ENCODE data around the gene KCTD13.
"Not testable (repeated sequence)": the region's sequence is repeated elsewhere in the genome, so short reads cannot be mapped to it uniquely, and the experiment has no call there.

Gene KCTD13, protein sequence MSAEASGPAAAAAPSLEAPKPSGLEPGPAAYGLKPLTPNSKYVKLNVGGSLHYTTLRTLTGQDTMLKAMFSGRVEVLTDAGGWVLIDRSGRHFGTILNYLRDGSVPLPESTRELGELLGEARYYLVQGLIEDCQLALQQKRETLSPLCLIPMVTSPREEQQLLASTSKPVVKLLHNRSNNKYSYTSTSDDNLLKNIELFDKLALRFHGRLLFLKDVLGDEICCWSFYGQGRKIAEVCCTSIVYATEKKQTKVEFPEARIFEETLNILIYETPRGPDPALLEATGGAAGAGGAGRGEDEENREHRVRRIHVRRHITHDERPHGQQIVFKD

DNA sequence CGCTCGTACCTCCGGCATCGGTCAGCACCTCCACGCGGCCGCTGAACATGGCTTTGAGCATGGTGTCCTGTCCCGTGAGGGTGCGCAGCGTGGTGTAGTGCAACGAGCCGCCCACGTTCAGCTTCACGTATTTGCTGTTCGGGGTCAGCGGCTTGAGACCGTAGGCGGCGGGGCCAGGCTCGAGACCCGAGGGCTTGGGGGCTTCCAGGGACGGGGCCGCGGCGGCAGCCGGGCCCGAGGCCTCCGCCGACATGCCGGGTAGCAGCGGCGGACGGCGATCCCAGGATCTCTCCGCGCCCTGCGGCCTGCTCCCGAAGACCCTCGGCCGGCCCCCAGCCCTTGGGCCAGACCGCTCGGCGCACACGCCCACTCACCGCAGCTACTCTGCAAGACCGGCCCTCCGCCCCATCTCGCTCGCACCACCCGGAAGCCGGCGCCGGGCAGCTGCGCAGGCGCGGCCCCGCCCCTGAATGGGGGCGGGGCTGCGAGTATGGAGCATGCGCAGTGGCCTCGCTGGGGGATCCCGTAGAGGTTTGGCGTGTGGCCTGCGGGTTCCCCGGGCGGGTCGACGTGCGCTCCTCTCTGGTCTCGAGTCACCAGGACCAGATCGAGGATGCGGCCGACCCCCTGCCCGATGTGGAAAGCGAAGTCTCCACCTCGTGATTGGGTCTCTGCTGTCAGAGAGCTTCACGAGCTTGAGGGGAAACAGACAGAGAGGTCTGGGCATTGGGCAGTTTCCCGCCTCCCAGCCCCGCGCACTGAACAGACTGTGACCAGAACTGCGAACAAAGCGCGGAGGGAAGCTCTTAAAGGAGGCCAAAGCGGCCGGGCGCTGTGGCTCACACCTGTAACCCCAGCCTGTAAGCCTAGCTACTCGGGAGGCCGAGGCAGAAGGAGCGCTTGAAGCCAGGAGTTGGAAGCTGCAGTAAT lies at the start of gene KCTD13:
Gene KCTD13, minus strand, starts transcription at position 446 of the 930 bp plus-strand sequence. Its CDS starts 193 bp downstream, at position 253.
- peak; percentile 91 to 94 for DNase-seq

DNA sequence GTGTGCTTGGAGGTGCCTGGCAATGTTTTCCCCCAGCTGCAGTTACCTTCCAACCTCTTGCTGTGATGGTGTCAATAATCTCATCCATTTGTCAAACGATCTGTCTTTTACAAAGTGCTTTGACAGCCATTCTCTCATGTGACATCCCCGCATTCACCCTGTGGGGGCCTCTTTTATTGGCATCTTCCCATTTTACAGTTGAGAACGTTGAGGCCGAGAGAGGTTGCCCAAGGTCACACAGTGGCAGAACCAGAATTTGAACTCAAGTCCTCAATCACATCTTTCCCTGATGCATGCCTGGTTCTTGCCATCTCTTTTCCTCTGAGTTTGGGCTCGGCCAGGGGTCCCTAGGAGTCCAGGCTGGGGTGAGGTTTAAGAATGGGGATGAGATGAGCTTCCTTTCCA lies 49.1 kb upstream of the KCTD13 start:
- no peak for DNase-seq

DNA sequence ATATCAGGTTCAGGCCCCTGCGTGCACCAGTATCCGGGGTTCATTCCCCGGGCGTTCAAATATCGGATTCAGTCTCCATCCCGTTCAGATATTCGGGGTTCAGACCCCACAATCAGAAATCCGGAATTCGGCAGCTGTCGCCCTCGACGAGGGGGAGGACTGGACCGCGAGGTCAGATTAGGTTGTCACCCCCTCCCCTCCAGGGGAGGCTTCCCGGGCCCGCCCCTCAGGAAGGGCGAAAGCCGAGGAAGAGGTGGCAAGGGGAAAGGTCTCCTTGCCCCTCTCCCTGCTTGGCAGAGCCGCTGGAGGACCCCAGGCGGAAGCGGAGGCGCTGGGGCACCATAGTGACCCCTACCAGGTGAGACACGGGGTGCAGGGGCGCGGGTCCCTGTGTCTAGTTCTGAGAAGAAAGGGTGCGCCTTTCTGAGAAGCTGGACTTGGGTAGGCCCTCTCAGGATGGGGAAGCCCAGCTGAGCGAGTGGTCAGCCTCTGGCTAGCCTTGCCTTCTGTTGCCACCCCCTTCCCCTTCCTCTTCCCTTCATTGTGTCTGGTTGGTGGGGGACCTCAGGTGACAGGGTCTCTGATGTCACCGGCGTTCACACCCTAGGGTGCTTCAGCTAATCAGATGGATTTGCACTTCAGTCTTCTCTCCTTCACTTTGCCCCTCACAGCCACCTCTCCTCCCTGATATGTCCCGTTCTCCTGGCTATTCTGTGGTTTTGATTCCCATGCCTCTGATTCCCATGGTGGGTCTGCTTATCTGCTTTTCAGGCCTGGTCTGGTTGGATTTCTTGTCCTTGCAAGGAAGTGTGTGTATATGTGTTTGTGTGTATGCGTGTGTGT lies 48.5 kb upstream of the KCTD13 start:
- DNase-seq = peak; percentile 33 to 40

DNA sequence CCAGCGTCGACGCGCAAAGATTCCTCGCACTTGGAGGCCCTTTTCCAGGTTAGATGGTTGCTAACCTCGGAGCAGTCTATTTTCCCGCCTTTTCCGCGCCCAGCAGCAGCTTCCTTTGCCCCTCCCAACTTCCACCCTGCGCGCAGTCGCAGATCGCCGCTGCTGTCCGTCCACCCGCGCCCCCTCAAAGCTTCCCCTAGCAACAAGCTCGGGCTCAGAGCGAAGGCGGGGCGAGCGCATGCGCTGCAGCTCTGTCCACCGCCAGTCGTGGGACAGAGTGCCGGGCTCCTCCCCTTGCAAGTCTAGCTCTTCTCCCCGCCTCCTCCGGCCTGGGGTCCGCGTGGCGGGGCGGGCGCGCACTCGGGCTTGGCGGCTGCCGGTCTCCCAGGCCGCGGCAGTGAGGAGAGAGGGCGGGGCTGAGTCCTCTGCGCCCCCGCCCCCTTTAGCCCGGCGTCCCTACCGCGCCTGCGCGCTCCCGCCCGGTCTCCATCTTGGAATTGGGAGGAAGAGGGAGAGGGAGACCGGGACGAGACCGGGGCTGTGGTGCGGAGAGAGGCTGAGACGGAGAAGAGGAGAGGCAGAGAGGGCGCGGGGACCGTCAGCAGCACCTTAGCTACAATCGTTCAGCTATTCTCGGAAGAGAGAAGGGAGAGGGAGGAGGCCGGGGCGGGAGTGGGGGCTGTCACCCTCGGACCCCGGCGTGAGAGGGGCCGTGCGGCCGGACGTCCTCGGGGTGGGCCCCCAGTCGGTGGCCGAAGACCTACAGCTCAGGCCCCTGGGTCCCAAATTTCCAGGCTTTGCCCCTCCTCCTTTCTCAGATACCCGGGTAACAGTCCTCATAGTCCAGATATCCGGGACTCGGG lies 47.6 kb upstream of the KCTD13 start, which contains the start of gene TAOK2:
Gene TAOK2, plus strand, starts transcription at position 485 of the 863 bp plus-strand sequence. CDS start 3,905 bp downstream, outside the sequence.
- peak; percentile 98 to 99 for DNase-seq

DNA sequence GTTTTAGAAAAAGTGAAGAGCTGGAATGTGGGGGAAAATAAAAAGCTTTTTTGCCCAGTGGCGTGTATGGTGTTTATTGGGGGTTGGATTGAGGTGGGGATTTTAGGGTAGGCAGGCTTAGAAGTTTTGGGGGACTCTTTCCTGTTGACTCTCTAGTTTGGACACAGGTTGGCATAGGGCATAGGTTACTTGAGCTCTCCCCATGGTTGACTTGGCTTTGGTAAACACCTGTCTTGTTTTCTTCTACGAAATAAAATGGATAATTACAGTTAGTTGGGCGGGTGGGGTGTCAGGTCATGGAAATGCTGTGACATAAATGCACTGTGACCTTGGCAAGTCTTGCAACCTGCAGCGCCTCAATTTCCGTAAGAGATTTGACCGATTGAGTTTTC lies 47.0 kb upstream of the KCTD13 start:
- no peak for DNase-seq

DNA sequence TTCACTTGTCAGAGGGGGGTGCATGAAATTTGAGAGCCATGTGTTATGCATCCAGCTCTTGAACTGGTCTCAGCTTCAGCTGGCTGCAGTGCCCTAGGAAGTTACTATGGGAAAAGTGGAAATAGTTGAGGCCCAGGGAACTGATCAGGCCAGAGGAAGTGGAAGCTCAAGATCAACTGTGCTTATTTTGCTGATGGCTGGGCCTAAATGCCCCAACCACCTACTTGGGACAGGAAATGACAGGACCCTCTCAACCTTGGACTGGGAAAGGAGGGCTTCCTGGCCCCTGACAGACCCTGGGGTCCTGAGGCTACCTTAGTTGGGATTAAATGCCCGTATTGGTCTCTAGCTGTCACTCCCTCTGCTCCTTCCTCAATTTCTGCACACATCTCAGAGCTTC lies 46.5 kb upstream of the KCTD13 start:
- DNase-seq = no peak

DNA sequence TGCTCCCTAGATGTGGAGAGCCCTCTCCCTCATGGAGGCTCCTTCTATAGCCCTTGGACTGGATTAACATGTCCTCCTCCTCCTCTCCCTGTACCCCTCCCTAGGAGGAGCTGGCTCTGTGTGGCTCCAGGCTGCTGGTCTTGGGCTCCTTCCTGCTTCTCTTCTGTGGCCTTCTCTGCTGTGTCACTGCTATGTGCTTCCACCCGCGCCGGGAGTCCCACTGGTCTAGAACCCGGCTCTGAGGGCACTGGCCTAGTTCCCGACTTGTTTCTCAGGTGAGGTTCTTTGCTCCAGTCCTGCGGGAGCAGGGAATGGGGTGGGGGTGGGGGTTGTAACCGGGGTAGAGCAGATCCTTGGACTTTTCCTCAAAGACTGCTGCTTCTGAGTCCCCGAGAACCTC lies 45.3 kb upstream of the KCTD13 start:
- no peak for DNase-seq

DNA sequence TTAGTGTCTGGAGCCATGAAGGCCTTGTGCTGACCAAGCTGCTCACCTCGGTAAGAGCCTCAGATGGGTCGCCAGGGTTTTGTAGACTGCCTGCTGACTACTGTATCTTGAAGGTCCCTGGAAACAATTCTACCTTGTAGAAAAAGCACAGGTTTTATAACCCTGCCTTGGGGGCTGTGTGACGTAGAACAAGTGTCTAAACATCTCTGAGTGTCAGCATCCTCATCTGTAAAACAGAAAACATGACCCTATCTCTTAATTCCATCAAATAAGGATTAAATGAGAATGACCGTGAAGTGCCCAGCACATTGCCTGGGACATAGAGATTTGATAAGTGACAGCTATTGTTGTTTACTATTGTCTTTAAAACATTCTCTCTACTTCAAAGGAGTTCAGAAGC lies 42.2 kb upstream of the KCTD13 start:
- no peak for DNase-seq

DNA sequence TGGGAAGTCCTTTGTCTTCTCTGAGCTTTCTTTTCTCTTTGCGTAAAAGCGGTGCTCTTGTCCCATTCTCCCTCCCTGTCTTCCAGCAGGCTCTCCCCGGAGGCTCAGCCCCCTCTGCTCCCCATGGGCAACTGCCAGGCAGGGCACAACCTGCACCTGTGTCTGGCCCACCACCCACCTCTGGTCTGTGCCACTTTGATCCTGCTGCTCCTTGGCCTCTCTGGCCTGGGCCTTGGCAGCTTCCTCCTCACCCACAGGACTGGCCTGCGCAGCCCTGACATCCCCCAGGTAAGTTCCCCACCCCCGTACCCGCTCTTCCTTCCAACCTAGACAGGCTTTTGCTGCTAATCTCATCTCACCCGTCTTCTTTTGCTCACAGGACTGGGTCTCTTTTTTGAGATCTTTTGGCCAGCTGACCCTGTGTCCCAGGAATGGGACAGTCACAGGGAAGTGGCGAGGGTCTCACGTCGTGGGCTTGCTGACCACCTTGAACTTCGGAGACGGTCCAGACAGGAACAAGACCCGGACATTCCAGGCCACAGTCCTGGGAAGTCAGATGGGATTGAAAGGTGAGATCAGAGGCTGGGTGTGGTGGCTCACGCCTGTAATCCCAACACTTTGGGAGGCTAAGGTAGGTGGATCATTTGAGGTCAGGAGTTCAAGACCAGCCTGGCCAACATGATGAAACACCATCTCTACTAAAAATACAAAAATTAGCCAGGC lies 37.2 kb upstream of the KCTD13 start:
- no peak for DNase-seq

DNA sequence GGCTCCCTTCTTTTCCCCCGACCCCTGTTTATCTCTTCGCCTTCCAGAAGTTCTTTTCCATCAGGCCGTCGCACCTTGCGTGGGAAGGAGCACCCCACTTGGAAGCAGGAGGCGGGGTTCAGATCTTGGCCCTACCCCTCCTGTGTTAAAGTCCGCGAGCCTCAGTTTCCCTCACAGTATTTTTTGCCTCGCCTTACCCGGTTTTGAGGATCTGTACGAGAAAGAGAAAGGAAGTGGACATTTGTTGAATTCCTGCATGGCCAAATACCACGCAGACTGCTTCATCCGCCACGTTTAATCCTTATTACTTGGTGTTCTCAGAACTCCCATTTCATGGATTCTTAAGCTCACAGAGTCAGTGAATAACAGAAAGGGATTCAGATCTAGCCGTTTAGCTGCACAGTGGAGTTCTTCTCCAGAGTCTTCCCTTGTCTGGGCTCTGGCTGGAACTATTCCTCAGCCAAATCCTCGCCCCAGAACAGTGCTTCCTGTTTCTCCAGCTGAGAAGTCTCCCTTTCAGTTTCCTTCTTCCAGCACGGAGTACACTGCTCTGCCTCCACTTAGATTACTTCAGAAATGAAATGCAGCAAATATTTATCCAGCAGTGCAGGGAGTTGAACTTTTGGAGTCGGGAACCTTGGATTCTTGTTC lies 36.4 kb upstream of the KCTD13 start:
- DNase-seq = no peak

DNA sequence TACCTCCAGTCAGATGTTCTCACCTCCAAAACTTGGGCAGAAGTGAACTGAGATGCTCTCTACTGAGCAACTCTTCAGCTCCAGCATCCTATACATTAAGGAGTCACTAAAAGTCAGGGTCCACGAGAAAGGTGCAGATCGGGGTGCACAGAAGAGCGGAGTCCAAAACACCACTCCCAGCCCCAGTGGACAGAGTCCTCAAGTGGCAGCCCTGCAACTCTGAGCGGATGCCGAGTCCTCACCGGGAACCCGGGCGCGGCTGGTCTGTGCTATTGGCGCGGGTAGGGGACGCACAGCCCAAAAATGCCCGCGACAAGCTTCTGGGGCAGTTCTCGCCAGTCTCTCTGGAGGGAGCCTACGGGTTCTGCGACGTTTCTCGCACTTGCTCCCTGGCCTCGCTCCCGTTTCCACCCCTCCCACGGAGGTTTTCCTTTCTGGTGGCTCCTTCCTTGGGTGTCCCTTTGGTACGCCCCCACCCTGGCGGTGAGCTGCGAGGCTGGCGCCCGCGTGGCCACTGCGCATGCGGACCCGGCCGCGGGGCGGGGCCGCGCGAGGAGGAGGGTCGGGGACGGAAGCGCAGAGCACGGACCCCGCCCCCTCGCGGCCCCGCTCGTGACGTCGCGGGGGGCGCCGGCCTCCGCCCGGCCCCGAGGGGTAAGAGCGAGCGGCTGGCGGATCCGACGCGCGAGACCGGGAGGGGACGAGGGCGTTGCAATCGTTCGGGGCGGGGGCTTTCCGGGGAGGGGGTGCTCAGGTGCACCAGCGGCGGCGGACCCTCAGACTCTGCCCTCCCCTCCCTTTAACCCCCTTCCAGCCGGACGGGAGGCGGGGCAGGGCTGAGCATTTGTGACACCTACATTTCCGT lies 35.7 kb upstream of the KCTD13 start, which contains the start of gene TMEM219:
Gene TMEM219, plus strand, starts transcription at position 601 of the 865 bp plus-strand sequence. CDS start 1,065 bp downstream, outside the sequence.
- DNase-seq = peak; percentile 94 to 96

DNA sequence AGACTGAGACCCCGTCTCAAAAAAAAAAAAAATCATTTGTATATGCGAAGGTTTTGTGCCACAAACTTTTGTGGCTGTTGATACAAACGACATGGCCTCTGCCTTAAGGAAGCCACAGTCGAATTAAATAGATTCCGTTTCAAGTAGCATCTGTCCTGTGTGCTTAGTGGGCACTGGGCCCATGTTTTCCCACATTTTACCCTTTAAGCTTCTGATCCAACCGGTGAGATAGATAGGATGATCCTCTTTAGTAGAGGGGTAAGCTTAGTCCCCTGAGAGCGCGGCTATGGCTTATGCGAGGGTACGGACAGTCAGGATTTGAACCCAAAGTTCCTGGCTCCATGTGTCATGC lies 35.1 kb upstream of the KCTD13 start:
- DNase-seq = no peak

DNA sequence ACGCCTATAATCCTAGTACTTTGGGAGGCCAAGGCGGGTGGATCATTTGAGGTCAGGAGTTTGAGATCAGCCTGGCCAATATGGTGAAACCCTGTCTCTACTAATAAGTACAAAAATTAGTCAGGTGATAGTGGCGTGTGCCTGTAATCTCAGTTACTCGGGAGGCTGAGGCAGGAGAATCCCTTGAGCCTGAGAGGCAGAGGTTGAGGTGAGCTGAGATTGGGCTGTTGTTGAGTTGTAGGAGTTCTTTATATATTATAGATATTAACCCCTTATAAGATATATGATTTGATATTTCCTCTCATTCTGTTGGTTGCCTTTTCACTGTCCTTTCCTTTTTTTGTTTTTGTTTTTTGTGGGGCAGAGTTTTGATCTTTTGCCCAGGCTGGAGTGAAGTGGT lies 33.8 kb upstream of the KCTD13 start:
- DNase-seq = not testable (repeated sequence)

DNA sequence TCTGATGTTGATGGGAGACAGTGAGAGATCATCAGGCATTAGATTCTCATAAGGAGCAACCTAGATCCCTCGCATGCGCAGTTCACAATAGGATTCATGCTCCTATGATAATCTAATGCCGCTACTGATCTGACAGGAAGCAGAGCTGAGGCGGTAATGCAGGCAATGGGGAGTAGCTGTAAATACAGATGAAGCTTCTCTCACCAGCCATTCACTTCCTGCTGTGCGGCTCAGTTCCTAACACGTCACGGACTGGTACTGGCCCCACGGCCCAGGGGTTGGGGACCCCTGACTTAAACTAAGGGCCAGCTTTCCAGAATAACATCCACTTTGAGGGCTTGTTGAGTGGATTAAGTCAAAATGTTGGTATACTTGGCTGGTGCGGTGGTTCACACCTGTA lies 33.3 kb upstream of the KCTD13 start:
- DNase-seq = no peak

DNA sequence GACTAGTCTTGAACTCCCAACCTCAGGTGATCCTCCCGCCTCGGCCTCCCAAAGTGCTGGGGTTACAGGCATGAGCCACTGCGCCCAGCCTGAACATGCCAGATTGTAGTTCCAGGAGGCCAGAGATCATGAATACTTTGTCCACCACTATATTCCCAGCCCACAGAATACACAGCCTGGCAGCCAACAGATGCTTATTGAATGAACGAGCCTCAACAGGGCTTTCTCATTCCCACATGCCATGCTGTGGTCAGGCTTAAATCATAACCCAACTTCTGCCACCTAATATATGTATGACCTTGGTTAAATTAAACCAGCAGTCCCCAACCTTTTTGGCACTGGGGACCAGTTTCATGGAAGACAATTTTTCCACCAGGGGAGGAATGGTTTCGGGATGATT lies 32.7 kb upstream of the KCTD13 start:
- no peak for DNase-seq

DNA sequence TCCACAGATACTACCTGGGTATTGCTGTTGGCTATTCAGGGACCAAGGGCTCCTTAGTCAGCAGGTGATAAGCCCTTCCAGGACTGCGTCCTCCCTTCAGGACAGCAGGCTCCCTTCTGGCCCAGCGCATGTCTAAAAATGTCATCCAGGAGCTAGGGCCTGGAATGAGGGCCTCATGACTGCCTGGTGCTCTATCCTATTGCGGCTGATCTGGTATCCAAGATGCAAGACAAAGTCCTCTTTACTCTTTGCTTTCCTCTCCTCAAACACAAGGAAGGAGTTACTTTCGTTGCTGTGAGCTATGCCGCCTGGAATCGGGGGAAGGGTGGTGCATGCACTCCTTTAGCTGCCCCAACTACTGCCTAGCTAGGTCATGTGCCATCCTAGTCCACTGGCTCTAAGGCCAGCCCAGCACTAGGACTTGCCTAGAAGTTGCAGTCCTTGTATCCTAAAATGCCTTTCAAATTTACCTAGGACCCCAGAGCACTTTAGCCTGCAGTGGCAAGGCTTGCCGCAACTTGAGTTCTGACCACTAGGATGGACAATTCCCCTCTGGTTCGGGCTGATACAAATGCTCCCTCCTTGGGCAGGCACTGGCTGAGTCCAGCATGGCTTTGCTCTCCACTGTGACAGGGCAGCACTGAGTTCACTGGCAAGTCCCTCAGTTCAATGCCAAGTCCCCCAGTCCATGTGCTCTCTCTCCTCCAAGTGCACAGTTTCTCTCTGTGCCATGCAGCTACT lies 25.8 kb upstream of the KCTD13 start:
- DNase-seq = no peak

DNA sequence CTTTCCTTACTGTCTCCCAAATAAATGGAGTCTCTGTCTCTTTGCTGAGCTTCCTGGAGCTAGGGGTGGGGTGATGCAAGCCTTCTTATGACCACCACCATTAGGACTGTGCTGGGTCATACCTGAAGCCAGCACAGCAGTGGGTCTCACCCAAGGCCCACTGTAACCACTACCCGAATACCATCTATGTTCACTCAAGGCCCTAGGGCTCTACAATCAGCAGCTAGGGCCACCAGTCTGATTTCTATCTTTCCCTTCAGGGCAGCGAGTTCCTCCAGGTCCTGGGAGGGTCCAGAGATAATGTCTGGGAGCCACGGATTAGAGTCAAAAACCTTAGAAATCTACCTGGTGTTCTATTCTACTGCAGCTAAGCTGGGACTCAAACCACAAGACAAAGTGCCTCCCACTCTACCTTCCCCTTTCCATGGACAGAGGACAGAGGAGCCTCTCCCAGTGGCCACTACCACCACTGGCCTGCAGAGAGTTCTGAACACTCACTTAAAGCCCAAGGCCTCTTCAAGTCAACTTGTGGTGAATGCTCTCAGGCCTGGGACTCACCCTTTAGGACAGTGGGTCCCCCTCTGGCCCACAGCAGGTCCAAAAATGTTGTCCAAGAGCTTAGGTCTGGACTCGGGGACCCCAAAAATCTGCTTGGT lies 24.9 kb upstream of the KCTD13 start:
- no peak for DNase-seq

DNA sequence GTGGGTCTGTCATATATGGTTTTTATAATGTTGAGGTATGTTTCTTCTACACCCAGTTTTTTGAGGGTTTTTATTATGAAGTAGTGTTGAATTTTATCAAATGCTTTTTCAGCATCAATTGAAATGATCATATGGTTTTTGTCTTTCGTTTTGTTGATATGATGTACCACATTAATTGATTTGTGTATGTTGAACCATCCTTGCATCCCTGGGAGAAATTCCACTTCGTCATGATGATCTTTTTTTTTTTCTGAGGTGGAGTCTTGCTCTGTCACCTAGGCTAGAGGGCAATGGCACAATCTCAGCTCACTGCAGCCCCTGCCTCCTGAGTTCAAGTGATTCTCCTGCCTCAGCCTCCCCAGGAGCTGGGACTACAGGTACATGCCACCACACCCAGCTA lies 21.9 kb upstream of the KCTD13 start:
- DNase-seq = no peak
